ENCODE data around the gene PRSS23.
"Not testable (repeated sequence)": the region's sequence is repeated elsewhere in the genome, so short reads cannot be mapped to it uniquely, and the experiment has no call there.

The PRSS23 gene

GRCh38 chr11:86816251-86816726, 15.9 kb downstream of the PRSS23 start:
- no peak for DNase-seq

GRCh38 chr11:86818462-86819192, 18.3 kb downstream of the PRSS23 start:
- DNase-seq: peak in 1 of 2 donors; percentile 61

- not testable (repeated sequence) for DNase-seq
Measured at GRCh38 chr11:86824139-86824538, 23.8 kb downstream of the PRSS23 start.

GRCh38 chr11:86834376-86834775, 34.0 kb downstream of the PRSS23 start:
- DNase-seq: not testable (repeated sequence)

GRCh38 chr11:86844762-86845508, 44.6 kb downstream of the PRSS23 start:
- DNase-seq: not testable (repeated sequence)

- no peak for DNase-seq
Measured at GRCh38 chr11:86848132-86848531, 47.8 kb downstream of the PRSS23 start.

GRCh38 chr11:86849679-86850078, 49.3 kb downstream of the PRSS23 start:
- no peak for DNase-seq
